Ovary (tissue), 9 donors: ENCODE results near the gene SEC23A. TPM values are rescaled to one million over a fixed set of nuclear protein-coding genes. Genes with fewer than 3 reads are reported as not detected.

Source experiments
- DNase-seq, 5 donors: peaks; one replicate each; pipeline ENCODE4 v3.0.0-alpha.2; 2019 to 2020
- H3K27ac ChIP-seq, 2 donors: fragments of 200-600 bp; one replicate each; pipeline versions ENCODE4 v1.5.1 to v1.8.0; 2019 to 2022
- H3K27me3 ChIP-seq: fragments of 200-600 bp; one replicate; pipeline ENCODE4 v1.8.0; 2022
- H3K36me3 ChIP-seq: fragments of 200-600 bp; sonication (generic); one replicate; pipeline ENCODE4 v1.5.1; 2019
- H3K4me1 ChIP-seq: one replicate; pipeline ENCODE4 v1.8.1; 2013; ENCODE audit warnings: mild to moderate bottlenecking, moderate library complexity; ENCODE audit not compliant: insufficient read depth
- H3K4me3 ChIP-seq: fragments of 200-600 bp; sonication (generic); one replicate; pipeline ENCODE4 v1.5.1; 2017
- H3K9me3 ChIP-seq, 2 donors: fragments of 200-600 bp in 1 of 2; sonication (generic) in 1 of 2; one replicate each; pipeline versions ENCODE4 v1.5.1 to v1.8.1; 2013 to 2019; ENCODE audit warnings: mild to moderate bottlenecking in 1 of 2, moderate library complexity in 1 of 2
- CTCF ChIP-seq, 3 donors: fragments of 450-650 bp in 2 of 3; fragments of 200-600 bp in 1 of 3; IDR thresholded peaks; one replicate each; pipeline versions ENCODE4 v1.5.1 to v1.8.0; 2016 to 2022; ENCODE audit warnings: antibody characterized with exemption in 3 of 3, mild to moderate bottlenecking in 1 of 3
- EP300 ChIP-seq: sonication (generic); formaldehyde crosslinking; IDR thresholded peaks from one replicate; pipeline ENCODE4 v1.6.1; 2017; ENCODE audit warnings: antibody characterized with exemption
- POLR2A ChIP-seq: fragments of 450-650 bp; IDR thresholded peaks from one replicate; pipeline ENCODE4 v1.6.1; 2017; ENCODE audit warnings: antibody characterized with exemption, mild to moderate bottlenecking, moderate library complexity
- WGBS, 3 donors: extraction: QIAGEN DNeasy Blood & Tissue Kit in 1 of 3; methylation state at CpG; one replicate each; pipeline versions ENCODE4 v1.1.5 to v1.1.7; 2013 to 2017; 5-methylcytosine and 5-hydroxymethylcytosine counted together
- intact Hi-C, 4 donors: fragments of 100-400 bp; cut with DNase I; formaldehyde crosslinking; loops; one replicate each; pipeline versions ENCODE4 v1.11.0 to v1.15.1; 2022 to 2023
- polyA plus RNA-seq, 2 donors: library from polyadenylated mRNA; stranded (reverse); fragments of 200-250 nt in 1 of 2; fragments of 350-450 nt in 1 of 2; fragmentation: Illumina TruSeq in 1 of 2; extraction: RNeasy Lipid Tissue Mini Kit (QIAGEN cat#74804) in 1 of 2; gene quantifications; one replicate each; pipeline ENCODE4 v1.2.3, GENCODE V29; 2013 to 2014
- total RNA-seq, 7 donors: library from RNA; depleted of rRNA in 2 of 7; stranded (reverse); fragments of >200 nt in 2 of 7; fragmentation: NEBNext Ultra II Directional in 3 of 7; extraction: Animal tissue kit (Norgen Biotek cat#: 25700) in 3 of 7; gene quantifications; one replicate each; pipeline versions ENCODE4 v1.1.0 to v1.2.4, GENCODE V29; 2016 to 2023
- donor health status: DM: no; HTN: no; CAD: no; lungs with moderate emphysema.
- donor health status: DM: no; HTN: no; CAD: no.
- donor health status: Bipolar disorder and iron deficiency.
- donor health status: DM: yes; HTN: yes; CAD: no.
- donor health status: DM: no; HTN: no; CAD: no.
- donor health status: DM: yes; HTN: yes; CAD: no.

Gene SEC23A
- total and polyA plus RNA-seq, 9 donors, result 28.5 to 93.2 (median 81.9) TPM

- intact Hi-C loops, result no loop called here
- Histone ChIP-seq H3K4me1 (no peaks in the 10 kb centered on the region), H3K4me3 (no peak overlapping the region), H3K27ac (no peak overlapping the region), H3K27me3 (no peaks in the 10 kb centered on the region), H3K36me3 (no peaks in the 10 kb centered on the region), H3K9me3 (no peaks in the 10 kb centered on the region)
- 84 to 86% (median 86%) methylated on average over 4 of the region's 4 CpGs for WGBS, 3 donors
- DNase-seq, result no peak
- no peak for TF ChIP-seq POLR2A
- TF ChIP-seq EP300, result no peak
Measured at GRCh38 chr14:39006721-39007410, 96.2 kb downstream of the SEC23A start.

GRCh38 chr14:39005044-39005880 is 97.8 kb downstream of the SEC23A start:
- Histone ChIP-seq H3K9me3 (no peaks in the 10 kb centered on the region), H3K4me3 (no peak overlapping the region), H3K4me1 (no peaks in the 10 kb centered on the region), H3K27me3 (no peaks in the 10 kb centered on the region), H3K27ac (no peak overlapping the region), H3K36me3 (no peaks in the 10 kb centered on the region)
- DNase-seq, result no peak
- intact Hi-C loops, result no loop called here
- whole genome bisulfite sequencing, 3 donors, result 45 to 59% (median 48%) methylated on average over 8 of the region's 8 CpGs
- TF ChIP-seq POLR2A, result no peak

GRCh38 chr14:38999949-39000348 is 103.1 kb downstream of the SEC23A start:
- no peaks in the 10 kb centered on the region for H3K4me1 ChIP-seq
- DNase-seq, result no peak
- no peaks in the 10 kb centered on the region for H3K9me3 ChIP-seq
- TF ChIP-seq POLR2A (no peak), CTCF (IDR thresholded peaks at IDR 0.05) (no peak), EP300 (no peak)
- H3K27me3 ChIP-seq, result no peaks in the 10 kb centered on the region
- H3K4me3 ChIP-seq, result no peak overlapping the region
- no peaks in the 10 kb centered on the region for H3K36me3 ChIP-seq
- H3K27ac ChIP-seq, result no peak overlapping the region
- intact Hi-C loops, result no loop called here
- WGBS, 3 donors, result 95 to 100% (median 100%) methylated on average over 1 of the region's 1 CpG

GRCh38 chr14:38994731-38995130 is 108.3 kb downstream of the SEC23A start:
- H3K27ac ChIP-seq, result no peak overlapping the region
- DNase-seq, result no peak
- H3K36me3 ChIP-seq, result no peaks in the 10 kb centered on the region
- no peak for TF ChIP-seq CTCF (IDR thresholded peaks at IDR 0.05)
- no peak for TF ChIP-seq POLR2A
- TF ChIP-seq EP300, result no peak
- intact Hi-C loops, result loop anchor here in 1 of 4 donors (5.0 kb wide), 1 partner anchor 1298 kb away; no protein-coding TSS in a partner anchor
- H3K9me3 ChIP-seq, result no peaks in the 10 kb centered on the region
- H3K27me3 ChIP-seq, result no peaks in the 10 kb centered on the region
- H3K4me3 ChIP-seq, result no peak overlapping the region
- WGBS, 3 donors, result 32 to 34% (median 33%) methylated on average over 3 of the region's 3 CpGs
- H3K4me1 ChIP-seq, result no peaks in the 10 kb centered on the region

GRCh38 chr14:38993981-38994380 is 109.1 kb downstream of the SEC23A start:
- TF ChIP-seq CTCF (IDR thresholded peaks at IDR 0.05) (no peak), POLR2A (no peak), EP300 (no peak)
- no peaks in the 10 kb centered on the region for H3K4me1 ChIP-seq
- 26 to 42% (median 34%) methylated on average over 2 of the region's 2 CpGs for WGBS, 3 donors
- no peaks in the 10 kb centered on the region for H3K9me3 ChIP-seq
- DNase-seq, result no peak
- no peak overlapping the region for H3K27ac ChIP-seq
- no peaks in the 10 kb centered on the region for H3K36me3 ChIP-seq
- intact Hi-C loops, result loop anchor here in 1 of 4 donors (5.0 kb wide), 1 partner anchor 1298 kb away; no protein-coding TSS in a partner anchor
- no peak overlapping the region for H3K4me3 ChIP-seq
- no peaks in the 10 kb centered on the region for H3K27me3 ChIP-seq
